ENCODE measurements around the gene PELI2.

The PELI2 gene

DNA sequence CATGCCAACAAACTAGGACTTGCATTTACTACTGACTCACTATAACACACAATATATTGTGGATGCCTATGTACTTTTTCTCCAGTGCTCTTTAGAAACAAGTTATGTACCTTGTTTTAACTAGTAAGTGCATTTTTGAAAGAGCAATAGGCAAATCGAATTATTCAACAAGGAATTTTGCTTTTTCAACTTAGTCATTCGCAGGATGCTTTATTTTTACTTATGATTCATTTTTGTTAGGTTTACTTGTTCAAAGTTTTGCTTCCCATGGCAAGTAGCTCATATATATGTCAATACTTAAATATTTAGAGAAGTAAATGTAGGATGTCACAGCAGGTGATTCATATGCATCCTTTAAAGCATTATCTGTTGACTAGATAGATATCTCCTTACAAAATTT is 149.8 kb downstream of the PELI2 start:
- no peak for DNase-seq

DNA sequence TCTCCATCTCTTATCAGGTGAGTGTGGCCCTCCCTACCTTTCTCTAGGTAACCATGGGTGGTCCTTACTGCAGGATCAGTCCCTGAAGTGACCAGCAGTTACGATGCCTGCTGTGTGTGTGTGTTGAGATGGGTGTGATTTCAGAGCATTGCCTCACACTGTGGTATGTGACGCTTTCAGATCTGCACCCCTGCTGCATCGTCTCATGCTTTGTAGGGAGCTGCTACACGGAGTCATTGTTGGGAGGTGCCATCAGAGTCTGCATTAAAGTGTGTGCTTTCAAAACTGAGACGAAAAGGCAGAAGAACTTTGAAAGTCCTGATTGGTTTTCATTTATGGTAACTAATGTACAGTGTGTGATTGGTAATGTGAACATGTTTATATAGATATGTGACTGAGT is 150.5 kb downstream of the PELI2 start:
- no peak for DNase-seq

DNA sequence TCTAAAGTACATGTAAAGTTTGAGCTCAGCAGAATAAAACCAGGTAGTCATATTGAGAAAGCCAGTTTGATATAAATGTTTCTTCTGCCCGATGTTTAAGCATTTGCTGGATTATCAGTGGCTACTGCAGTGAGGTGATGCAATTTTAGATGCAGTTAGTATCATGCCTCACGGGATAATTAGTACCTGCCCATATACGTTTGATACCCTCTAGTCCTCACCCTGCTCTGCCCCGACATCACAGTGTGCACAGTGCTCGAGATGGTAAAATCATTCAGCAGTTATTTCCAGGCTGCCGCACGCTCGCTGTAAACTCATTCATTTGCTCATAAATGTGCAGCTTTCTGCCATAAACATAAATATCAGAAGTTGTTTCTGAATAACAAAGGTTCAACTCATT is 152.7 kb downstream of the PELI2 start:
- DNase-seq = no peak

DNA sequence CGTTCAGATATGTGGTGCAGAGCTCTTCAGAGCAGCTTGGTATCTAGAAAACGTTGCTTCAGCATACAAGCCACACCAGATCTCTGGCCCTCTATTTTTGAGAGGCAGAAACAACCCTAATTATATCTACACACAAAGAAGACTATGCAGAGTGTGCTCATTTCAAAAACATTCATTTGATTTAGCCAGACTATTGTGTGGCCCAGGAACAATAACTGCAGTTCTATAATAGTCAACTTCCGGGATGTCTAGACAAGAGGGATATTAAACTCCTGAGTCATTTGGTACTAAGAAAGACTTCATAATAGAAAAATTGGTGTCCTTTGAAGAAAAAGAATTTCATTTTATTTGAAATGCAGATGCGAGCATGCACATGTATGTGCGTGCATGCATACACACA is 153.8 kb downstream of the PELI2 start:
- DNase-seq = no peak

DNA sequence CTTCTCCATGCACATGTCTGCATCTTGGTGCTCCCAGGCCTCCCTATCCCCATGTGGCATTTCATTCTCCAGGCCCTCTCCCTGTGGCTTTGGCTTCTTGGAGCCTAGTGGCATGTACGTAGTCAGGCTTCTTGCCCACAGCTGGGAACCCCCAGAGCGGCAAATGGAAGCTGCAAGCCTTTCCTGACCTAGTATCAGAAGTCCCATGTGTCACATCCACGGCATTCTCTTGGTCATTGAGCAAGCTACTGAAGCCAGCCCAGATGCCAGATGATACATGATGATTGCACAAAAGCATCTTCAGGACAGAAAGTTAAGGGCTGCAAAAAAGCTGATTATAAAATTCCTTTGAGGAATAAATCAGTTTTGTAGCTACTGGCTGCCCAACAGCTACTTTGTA is 154.9 kb downstream of the PELI2 start:
- DNase-seq = no peak

DNA sequence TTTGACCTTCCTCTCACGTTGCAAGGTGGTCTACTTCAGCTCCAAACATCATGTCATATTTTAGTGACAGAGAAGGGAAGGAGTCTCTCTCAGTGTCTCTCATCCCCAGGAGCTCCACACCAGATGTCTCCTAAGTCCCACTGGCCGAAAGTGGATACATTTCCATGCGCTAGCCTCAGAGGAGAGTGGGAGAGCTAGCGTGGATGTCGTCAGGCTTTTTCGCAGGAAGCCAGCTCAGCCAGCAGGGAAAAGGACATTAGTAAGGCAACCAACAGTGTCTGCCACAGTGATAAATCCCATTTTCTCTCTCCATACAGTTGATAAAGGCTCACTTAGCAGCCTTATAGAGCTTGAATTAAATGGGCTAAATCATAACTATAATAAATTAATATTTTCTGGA is 155.7 kb downstream of the PELI2 start:
- DNase-seq = no peak

DNA sequence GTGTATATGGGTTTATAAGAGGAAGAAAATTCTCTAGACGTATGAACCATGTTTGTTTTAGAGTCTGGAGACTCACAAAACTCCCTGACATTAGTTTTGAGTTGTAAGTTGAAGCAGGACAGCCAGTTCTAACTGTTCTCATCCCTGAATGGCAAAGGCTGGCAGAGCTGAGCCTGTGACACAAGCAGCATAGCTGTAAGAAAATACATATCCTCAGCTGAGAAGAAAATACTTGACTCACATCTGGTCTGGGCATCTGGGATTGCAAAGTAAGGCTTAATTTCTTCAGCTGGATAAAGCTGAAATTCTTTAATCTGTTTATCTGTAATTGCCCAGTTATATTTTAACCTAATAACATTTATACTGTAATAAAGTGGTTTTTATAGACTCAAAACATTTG is 156.3 kb downstream of the PELI2 start:
- no peak for DNase-seq

DNA sequence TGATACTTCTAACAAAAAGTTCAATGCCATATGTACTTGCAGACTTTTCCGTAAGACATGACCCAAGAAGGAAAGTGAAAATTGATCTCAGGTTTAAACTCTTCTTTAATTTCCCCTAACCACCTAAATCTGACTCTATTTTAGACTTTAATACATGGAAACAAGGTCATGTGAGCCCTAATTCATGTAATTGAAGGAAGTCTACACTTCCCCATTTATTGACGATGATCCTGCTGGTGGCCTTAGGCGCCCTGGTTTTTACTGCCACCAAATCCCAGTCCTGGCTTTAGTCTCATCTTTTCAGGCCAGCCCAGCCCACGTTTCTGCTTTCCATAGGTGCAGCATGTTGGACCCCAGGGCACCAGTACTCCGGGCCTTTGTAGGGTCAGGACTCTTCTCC is 157.9 kb downstream of the PELI2 start:
- no peak for DNase-seq

DNA sequence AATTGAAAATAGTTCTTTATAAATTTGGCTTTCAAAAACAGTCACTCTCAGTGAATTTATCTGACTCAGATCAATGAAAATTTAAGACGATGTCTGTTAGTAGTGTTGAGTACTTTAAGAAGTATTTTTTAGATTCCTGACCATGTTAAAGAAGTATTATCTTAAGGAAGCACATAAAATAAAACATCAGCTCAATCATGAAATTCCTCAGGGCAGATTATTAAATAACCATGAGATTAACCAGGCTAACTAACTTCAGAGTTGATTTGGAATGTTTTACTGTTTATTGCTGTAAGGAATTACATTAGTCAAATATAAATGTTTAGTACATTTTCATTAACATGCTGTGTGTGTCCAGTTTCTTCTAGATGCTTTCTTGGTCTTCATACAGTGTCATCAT is 160.2 kb downstream of the PELI2 start:
- DNase-seq = no peak

DNA sequence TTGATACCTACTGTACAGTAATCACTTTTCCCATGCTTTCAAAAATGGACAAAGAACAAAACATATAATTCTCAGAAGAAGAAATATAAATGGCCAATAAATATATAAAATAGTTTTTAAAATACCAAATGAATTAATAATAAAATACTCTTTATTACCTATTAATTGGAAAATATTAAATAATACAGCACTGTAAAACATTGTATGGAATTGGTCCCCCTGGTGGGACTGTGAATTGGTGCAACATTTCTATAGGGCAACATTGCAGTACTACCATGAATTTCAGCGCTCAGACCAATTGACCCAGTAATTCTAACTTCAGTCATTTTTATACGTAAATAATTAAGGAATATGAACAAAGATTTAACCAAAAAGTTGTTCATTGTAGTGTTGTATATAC is 162.6 kb downstream of the PELI2 start:
- no peak for DNase-seq

DNA sequence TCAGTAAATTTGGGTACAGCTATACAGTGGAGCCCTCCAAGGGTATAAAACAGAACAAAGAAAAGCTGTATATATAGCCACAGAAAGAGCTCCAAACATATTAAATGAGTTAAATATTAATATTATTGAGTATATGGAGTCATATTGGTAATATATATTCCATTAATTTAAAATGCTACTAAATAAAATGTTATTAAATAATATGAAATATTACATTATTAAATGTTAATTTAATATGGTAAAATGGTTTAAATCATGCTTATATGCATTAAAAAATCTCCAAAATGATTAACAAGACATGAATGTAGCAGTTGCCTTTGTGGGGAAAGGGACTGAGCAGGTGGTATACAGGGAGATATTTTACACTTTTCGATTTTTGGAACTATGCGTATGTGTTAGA is 164.0 kb downstream of the PELI2 start:
- no peak for DNase-seq

DNA sequence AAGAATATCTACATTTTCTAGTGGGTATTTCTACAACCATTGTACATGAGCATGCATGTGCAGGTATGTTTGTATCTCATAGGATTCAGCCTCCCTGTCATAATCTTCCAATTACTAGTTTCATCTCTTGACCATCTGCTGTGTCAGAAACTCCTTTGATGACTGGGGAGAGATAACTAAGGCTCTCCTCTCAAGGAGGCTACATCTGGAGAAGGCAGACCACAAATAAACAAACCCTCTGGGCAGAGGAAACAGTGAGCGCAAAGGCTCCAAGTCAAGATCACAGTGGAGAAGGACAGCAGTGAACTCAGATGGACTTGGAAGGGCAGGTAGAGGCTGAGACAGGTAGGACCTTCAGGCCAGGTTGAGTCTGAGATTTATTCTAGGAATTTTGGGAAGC is 166.4 kb downstream of the PELI2 start:
- DNase-seq = no peak

DNA sequence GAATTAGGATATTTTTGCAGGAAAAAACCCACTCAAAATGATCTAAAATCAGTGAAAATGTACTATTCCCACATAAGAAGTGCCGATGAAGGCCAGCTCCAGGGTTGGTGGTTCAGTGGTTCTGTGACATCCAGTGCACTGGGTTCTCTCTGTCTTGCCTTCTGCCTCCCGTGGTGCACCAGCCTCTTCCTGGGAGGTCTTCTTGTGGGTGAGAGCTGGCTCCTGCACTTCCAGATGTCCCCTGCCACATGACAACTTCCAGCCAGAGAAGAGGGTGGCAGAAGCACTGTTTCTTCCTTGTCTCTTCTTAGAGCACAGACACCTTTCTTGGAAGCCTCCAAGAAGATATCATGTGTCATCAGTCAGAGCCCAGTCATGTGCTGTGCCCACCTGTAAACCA is 170.9 kb downstream of the PELI2 start:
- DNase-seq = no peak

DNA sequence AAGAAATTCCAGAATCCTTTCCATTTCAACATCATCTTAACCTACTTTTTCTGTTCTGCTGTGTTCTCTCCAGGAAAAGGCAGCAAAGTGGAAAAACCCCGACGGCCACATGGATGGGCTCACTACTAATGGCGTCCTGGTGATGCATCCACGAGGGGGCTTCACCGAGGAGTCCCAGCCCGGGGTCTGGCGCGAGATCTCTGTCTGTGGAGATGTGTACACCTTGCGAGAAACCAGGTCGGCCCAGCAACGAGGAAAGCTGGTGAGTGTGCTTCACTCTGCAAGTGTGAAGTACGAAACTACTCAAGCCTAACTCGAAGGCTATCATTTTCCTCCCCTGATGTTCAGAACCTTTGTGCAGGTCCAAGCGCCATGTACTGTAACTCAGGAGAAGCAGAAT is 172.0 kb downstream of the PELI2 start:
- DNase-seq = no peak

DNA sequence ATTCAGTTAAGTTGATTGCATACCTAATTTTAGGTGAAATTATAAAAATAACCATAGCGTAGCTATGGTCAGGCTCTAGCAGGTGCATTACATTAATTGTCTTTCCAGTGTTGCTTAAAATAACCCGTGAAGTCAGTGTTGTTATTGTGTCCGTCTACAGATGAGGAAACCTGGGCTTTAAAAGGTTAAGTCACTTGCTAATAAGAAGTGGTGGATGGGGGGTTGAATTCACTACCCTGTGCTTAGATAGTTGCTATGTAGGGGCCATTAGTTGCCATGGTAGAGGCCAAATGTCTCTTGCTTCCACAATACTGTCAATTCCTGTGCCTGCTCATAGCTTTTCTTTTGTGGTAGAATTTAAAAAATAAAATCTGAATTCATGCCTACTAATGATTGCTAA is 174.8 kb downstream of the PELI2 start:
- no peak for DNase-seq

DNA sequence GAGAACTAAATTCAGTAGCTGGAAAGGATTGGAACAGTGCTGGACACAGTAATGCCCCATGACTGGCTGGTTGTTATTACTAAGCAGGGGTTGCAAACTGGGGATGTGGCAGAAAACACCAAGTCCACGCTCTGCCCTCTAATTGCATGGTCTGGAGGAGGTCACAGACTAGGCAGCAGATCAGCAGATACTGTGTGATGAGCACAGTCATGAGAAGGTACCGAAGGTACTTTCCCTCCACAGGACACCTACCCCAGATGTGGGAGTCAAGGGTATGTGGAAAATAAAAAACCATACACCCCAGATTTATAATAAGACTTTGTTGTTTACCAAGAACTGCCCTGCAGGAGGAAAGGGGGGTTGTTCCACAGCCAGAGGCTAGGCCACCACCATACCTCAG is 175.3 kb downstream of the PELI2 start:
- no peak for DNase-seq

DNA sequence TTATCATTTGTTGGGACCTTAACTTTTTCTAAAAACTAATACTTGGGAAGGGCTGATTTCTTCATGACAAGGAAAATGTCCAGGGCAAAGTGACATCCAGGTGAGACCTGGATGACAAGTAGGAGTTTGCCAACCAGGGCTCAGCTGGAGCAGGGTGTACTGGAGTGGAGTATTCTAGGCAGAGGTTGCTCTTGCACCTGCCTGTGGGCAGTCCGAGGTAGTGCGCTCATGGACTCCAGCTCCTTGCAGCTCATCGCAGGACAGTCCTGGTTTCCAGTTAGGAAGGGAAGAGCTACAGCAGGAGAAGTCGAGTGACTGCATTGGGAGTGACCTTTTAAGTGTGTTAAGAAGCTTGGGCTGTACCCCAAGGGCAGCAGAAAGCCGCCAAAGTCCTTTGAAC is 175.9 kb downstream of the PELI2 start:
- DNase-seq = peak; percentile 8

DNA sequence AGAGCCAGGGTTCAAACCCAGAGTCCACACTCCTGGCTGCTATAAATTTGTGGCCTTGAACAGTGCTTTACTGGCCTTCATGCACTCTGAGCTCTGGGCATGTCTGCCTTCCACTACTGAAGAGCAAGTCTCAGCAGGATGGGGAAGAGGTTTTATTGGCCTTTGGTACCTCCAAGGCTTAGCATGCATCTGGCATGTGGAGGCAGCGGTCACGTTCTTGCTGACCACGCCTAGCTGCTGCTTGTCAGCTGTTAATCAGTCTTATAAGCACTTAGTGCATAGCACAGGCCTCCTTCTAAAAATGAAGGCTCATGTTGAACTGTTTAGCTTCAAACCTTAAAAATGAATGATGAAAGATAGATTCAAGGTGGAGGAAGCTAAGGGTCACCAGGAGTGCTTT is 177.5 kb downstream of the PELI2 start:
- DNase-seq = no peak

DNA sequence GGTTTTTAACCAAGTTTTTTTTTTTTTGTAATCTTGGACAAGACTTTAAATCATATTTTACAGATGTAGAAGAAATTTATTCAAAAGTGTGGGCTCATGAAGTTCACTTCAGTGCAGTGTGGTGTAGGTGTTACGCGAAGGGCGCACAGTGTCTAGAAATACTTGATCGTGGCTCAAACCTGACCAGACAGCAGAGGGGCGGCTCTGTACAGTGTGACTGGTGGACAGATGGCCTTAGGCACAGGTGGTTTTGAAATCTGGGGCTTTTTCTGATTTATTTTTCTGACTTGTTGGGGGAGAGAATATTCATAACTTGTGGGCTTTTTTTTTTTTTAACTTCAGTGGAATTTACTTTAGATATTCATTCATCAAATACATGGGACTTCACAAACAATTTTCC is 179.2 kb downstream of the PELI2 start:
- no peak for DNase-seq

DNA sequence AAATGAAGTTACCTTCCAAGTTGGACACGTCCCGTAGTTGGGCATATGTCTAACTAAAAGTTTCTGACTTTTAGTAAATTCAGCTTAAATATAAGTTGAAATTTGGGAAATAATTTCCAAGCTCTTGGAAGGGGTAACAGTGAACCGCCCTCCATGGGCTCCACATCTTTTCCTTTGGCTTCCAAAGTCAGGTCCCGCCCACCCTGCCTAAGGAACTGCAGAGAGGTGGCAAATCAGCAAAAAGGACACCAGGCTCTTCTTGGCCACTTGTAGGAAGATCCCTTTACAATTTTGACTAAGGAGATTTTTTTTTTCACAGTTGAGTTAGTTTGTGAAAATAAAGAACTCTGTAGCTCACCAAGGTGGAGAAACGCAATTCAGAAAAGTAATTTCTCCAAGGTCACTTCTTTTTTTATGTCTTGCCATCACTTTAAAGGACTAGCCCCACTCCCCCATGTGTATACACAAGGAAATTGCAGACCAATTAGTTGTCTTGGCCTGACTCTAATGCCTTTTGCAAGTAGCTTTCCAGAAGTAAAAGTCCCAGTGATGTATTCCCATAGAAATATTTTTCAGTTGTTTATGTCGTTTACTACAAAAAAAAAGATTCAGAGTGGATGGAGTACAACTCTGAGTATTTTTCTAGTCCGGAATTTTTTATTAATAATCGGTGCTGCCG is 181.2 kb downstream of the PELI2 start:
- DNase-seq = no peak

DNA sequence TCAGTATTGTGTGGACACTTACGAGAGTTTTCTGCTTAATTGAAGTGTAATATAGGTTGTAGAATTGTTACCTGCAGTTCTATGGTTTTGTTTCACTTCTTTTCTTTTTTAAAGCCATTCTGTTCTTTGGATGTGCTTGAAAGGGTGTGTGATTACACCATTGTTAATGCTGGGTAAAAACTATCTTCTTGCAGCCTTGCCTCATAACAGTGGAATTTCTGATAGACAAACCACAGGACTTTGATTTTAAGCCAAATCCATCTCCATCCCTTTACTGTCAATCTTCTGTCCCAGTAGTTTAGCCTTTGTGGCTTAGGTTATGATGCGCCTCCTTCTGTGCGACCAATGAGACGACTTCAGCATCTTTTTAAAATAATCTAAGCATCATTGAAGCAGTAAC is 182.3 kb downstream of the PELI2 start:
- no peak for DNase-seq

DNA sequence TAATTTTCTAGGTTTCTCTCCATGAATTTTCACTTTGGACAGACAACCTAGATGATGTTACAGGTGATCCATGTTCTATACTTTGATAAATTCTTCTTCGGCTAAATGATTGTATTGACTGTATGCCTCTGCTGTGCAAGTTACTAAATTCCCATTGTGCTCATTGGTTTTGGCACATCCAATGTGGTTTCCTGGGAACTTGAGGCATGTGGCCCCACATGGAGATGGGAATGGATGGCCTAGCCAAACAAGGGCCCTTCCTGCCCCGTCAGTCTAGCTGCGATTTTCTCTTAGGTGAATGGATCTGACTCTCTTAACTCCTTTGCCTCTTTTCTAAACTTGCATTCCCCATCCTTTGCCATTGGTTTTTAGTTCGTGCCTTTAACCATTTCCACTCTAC is 186.2 kb downstream of the PELI2 start:
- no peak for DNase-seq

DNA sequence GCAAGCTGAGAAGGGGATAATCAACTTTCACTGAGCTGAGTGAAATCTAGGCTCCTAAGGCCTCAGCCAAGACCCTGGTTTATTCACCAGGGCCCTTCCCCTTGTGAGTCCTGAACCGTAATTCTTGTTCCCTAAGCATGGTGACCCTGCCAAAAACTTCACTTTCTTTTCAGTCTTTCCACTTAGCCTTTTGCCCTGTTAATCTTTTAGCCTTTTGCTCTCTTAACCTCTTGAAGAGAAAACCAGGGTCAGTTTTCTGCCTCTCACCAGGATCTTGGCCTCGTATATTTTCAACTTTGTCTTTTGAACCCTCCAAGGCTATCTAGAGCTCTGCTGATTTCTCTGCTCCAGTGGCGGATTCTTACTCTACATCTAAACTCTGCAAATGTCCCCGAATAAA is 191.0 kb downstream of the PELI2 start:
- no peak for DNase-seq

DNA sequence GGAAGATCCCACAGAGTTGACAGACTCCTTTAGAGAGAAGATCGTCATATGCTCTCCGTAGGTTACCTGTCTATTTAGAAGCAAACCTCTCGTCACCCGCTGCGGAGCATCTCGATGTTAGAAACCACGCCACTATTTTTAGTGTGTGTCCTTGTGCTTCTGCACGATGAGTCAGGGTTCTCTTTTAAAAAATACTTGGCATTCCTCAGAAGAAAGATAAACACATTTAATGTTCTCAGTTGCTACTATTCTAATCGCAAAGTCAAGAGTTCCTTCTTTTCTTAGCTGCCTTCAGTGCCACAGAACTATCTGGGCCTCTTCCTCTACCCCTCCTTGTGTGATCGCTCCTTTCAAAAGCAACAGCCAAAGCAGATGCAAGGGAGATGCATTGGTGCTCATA is 192.4 kb downstream of the PELI2 start:
- DNase-seq = no peak

DNA sequence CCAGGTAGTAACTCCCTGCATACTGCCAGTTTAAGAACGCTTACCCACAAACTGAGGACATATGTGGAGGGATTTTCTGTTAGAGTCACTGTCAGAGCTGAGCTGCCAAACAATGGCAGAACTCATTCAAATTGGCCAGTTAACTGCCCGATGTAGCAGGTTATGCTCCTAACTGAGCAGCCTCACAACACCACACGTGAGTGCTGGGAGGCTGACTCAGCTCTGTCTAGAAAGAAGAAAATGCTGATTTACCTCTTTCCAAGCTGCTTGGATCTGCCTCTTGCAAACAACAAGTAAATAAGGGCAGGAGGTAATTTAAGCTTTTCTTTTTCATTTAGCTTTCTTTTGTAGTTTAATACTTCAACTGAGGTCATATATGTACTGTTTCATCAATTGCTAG is 195.6 kb downstream of the PELI2 start:
- DNase-seq = peak; percentile 45

All from RPMI8226 (cell line).